Astrocyte (in vitro differentiated cells and primary cell): ENCODE data around the gene AGBL4. TPM values are rescaled to one million over a fixed set of nuclear protein-coding genes. Genes with fewer than 3 reads are reported as not detected.

Experiments
- DNase-seq: peaks from one replicate; pipeline ENCODE4 v3.0.0-alpha.2; 2010; ENCODE audit warnings: low read depth
- FAIRE-seq: peaks from 2 replicates; lab custom pipeline; 2011; peaks lifted over from hg19 to GRCh38; lab: Jason Lieb, UNC
- H2AFZ ChIP-seq: 2 replicates; pipeline ENCODE4 v1.6.0; 2012; ENCODE audit warnings: low read depth, low read length, inconsistent platforms
- H3K27ac ChIP-seq: 2 replicates; pipeline ENCODE4 v1.5.1; 2011; ENCODE audit warnings: low read depth, low read length, inconsistent platforms
- H3K27me3 ChIP-seq: 2 replicates; pipeline ENCODE4 v1.6.0; 2011; ENCODE audit warnings: low read length, inconsistent platforms; ENCODE audit not compliant: insufficient read depth
- H3K36me3 ChIP-seq: 2 replicates; pipeline ENCODE4 v1.5.1; 2011; ENCODE audit warnings: low read length, inconsistent platforms; ENCODE audit not compliant: insufficient read depth
- H3K4me1 ChIP-seq: 2 replicates; pipeline ENCODE4 v1.5.1; 2011; ENCODE audit warnings: low read length, inconsistent platforms; ENCODE audit not compliant: insufficient read depth
- H3K4me2 ChIP-seq: 2 replicates; pipeline ENCODE4 v1.6.0; 2012; ENCODE audit warnings: low read length, inconsistent platforms
- H3K4me3 ChIP-seq: 2 replicates; pipeline ENCODE4 v1.5.1; 2011; ENCODE audit warnings: low read depth, mild to moderate bottlenecking, low read length, inconsistent platforms; ENCODE audit not compliant: insufficient read depth
- H3K79me2 ChIP-seq: 2 replicates; pipeline ENCODE4 v1.6.0; 2012; ENCODE audit warnings: mild to moderate bottlenecking, low read length, inconsistent platforms; ENCODE audit not compliant: insufficient read depth
- H3K9ac ChIP-seq: 2 replicates; pipeline ENCODE4 v1.6.0; 2012; ENCODE audit warnings: mild to moderate bottlenecking, low read length, inconsistent platforms
- H3K9me3 ChIP-seq: 2 replicates; pipeline ENCODE4 v1.5.1; 2012; ENCODE audit warnings: low read depth, mild to moderate bottlenecking, low read length, inconsistent platforms; ENCODE audit not compliant: insufficient read depth
- H4K20me1 ChIP-seq: 2 replicates; pipeline ENCODE4 v1.6.0; 2012; ENCODE audit warnings: low read length, inconsistent platforms; ENCODE audit not compliant: insufficient read depth
- H3K27ac Mint-ChIP-seq: one replicate; pipeline ENCODE4 v1.8.0; 2021; ENCODE audit warnings: mild to moderate bottlenecking, mixed read lengths; ENCODE audit not compliant: unreplicated experiment
- H3K27me3 Mint-ChIP-seq: one replicate; pipeline ENCODE4 v1.8.0; 2021; ENCODE audit warnings: low read depth, mixed read lengths; ENCODE audit not compliant: unreplicated experiment
- H3K36me3 Mint-ChIP-seq: one replicate; pipeline ENCODE4 v1.8.0; 2021; ENCODE audit warnings: low read depth, mixed read lengths; ENCODE audit not compliant: unreplicated experiment
- H3K4me1 Mint-ChIP-seq: one replicate; pipeline ENCODE4 v1.8.0; 2021; ENCODE audit warnings: low read depth, mixed read lengths; ENCODE audit not compliant: unreplicated experiment
- H3K4me3 Mint-ChIP-seq: one replicate; pipeline ENCODE4 v1.8.0; 2021; ENCODE audit warnings: mild to moderate bottlenecking, moderate library complexity, mixed read lengths; ENCODE audit not compliant: unreplicated experiment
- H3K9me3 Mint-ChIP-seq: one replicate; pipeline ENCODE4 v1.8.0; 2021; ENCODE audit warnings: mild to moderate bottlenecking, mixed read lengths; ENCODE audit not compliant: unreplicated experiment
- EZH2 ChIP-seq: IDR thresholded peaks from 2 replicates; pipeline ENCODE4 v1.6.1; 2012; ENCODE audit warnings: mild to moderate bottlenecking, low read length, inconsistent platforms; ENCODE audit not compliant: insufficient read depth
- total RNA-seq: library from RNA; stranded (reverse); gene quantifications from 2 replicates; pipeline ENCODE4 v1.2.1, GENCODE V29; 2021
- TF ChIP-seq, protein P1 (sequence below): IDR thresholded peaks from 2 replicates; pipeline ENCODE4 v1.5.1; 2011; ENCODE audit warnings: low read depth, mild to moderate bottlenecking, inconsistent platforms, low read length, moderate library complexity; ENCODE audit not compliant: insufficient read depth

AGBL4 gene
- total RNA-seq, 1 donor from 2014 or later: not detected

DNA sequence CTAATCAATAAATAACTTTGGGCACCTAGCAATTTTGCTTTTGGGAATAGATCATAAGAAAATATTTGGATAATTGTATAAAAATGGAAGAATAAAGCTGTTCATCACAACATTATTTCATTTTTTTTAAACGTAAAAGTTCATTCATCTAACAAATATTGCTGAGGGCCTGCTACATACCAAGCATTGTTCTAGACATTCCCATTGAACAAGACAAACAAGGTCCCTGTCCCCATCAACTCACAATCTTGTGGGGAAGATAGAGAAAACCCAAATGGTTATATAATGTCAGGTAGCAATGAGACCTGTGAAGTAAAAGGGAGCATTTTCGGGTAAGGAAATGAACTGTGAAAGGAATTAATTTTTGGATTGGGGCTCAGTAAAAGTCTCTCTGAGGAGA lies 1193.0 kb downstream of the AGBL4 start:
- Histone ChIP-seq H3K27ac (no peak overlapping the region), H3K9ac (no peak overlapping the region), H3K9me3 (no peaks in the 10 kb centered on the region), H4K20me1 (no peaks in the 10 kb centered on the region), H3K36me3 (no peaks in the 10 kb centered on the region), H3K27me3 (no peaks in the 10 kb centered on the region), H3K4me3 (no peak overlapping the region), H3K4me2 (no peak overlapping the region), H2AFZ (no peak overlapping the region), H3K4me1 (no peaks in the 10 kb centered on the region), H3K79me2 (no peaks in the 10 kb centered on the region)
- Mint-ChIP-seq H3K36me3 (no peaks in the 10 kb centered on the region), H3K27ac (no peak overlapping the region), H3K4me1 (no peaks in the 10 kb centered on the region), H3K4me3 (no peak overlapping the region), H3K9me3 (no peaks in the 10 kb centered on the region), H3K27me3 (peaks cover 25% of the 10 kb centered on the region)
- DNase-seq: no peak
- no peak for FAIRE-seq
- TF ChIP-seq, protein P1, sequence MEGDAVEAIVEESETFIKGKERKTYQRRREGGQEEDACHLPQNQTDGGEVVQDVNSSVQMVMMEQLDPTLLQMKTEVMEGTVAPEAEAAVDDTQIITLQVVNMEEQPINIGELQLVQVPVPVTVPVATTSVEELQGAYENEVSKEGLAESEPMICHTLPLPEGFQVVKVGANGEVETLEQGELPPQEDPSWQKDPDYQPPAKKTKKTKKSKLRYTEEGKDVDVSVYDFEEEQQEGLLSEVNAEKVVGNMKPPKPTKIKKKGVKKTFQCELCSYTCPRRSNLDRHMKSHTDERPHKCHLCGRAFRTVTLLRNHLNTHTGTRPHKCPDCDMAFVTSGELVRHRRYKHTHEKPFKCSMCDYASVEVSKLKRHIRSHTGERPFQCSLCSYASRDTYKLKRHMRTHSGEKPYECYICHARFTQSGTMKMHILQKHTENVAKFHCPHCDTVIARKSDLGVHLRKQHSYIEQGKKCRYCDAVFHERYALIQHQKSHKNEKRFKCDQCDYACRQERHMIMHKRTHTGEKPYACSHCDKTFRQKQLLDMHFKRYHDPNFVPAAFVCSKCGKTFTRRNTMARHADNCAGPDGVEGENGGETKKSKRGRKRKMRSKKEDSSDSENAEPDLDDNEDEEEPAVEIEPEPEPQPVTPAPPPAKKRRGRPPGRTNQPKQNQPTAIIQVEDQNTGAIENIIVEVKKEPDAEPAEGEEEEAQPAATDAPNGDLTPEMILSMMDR: no peak
- no peak for TF ChIP-seq EZH2

DNA sequence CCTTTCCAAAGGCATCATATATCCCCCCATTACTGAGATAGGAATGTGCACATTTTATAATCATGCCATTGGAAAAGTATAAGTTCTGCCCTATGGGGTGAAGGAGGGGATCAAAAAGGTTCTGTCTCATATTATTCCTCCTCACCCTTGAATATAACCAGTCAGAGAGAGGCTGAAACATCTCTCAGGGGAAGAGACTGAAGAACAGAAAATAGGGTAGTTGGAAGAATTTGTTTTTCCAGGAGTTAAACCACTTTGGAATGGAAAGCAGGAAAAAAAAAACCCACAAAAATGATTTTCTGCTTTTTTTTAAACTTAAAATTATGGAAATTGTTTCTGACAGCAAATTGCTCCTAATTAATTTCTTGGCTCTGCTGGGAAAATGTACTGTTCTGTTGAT lies 1194.3 kb downstream of the AGBL4 start:
- no peaks in the 10 kb centered on the region for H4K20me1 ChIP-seq
- no peaks in the 10 kb centered on the region for H3K4me1 ChIP-seq
- FAIRE-seq (no peak), DNase-seq (no peak)
- no peak overlapping the region for H3K4me3 ChIP-seq
- H2AFZ ChIP-seq: no peak overlapping the region
- TF ChIP-seq, protein P1: no peak
- no peak for TF ChIP-seq EZH2
- H3K4me1 Mint-ChIP-seq: no peaks in the 10 kb centered on the region
- H3K4me3 Mint-ChIP-seq: no peak overlapping the region
- no peak overlapping the region for H3K9ac ChIP-seq
- no peaks in the 10 kb centered on the region for H3K9me3 ChIP-seq
- H3K27me3 Mint-ChIP-seq: peaks cover 34% of the 10 kb centered on the region
- no peaks in the 10 kb centered on the region for H3K79me2 ChIP-seq
- no peaks in the 10 kb centered on the region for H3K9me3 Mint-ChIP-seq
- H3K27ac ChIP-seq: no peak overlapping the region
- no peak overlapping the region for H3K27ac Mint-ChIP-seq
- H3K4me2 ChIP-seq: no peak overlapping the region
- H3K36me3 ChIP-seq: no peaks in the 10 kb centered on the region
- no peaks in the 10 kb centered on the region for H3K27me3 ChIP-seq
- no peaks in the 10 kb centered on the region for H3K36me3 Mint-ChIP-seq

DNA sequence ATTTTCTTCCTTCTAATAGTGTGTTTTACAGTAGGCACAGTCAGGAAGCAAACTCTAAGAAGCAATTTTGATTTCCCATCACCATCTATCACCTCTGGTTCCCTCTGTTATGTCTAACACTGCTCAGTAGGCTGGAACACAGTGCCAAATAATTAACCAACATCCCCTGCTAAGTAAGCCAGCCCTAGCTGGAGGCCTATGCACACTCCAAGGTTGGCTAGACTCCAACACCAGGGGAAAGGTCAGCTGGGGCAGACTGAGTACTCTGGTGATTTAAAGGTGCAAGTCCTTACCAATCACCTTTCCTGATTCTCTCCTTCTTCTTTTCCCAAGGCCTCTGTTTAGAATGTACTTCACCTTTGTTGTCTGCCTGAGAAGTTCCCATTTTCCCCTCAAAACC lies 1200.6 kb downstream of the AGBL4 start:
- DNase-seq (no peak), FAIRE-seq (no peak)
- no peak overlapping the region for H3K27ac ChIP-seq
- H3K9me3 ChIP-seq: no peaks in the 10 kb centered on the region
- no peak overlapping the region for H3K4me2 ChIP-seq
- no peak overlapping the region for H3K27ac Mint-ChIP-seq
- no peaks in the 10 kb centered on the region for H3K36me3 Mint-ChIP-seq
- no peak overlapping the region for H2AFZ ChIP-seq
- H3K4me1 Mint-ChIP-seq: peaks cover 2% of the 10 kb centered on the region
- H3K27me3 Mint-ChIP-seq: peaks cover 32% of the 10 kb centered on the region
- TF ChIP-seq, protein P1: no peak
- H3K9ac ChIP-seq: no peak overlapping the region
- no peaks in the 10 kb centered on the region for H3K4me1 ChIP-seq
- H3K36me3 ChIP-seq: no peaks in the 10 kb centered on the region
- H4K20me1 ChIP-seq: no peaks in the 10 kb centered on the region
- no peaks in the 10 kb centered on the region for H3K79me2 ChIP-seq
- H3K4me3 ChIP-seq: no peak overlapping the region
- no peak overlapping the region for H3K4me3 Mint-ChIP-seq
- no peaks in the 10 kb centered on the region for H3K9me3 Mint-ChIP-seq
- H3K27me3 ChIP-seq: no peaks in the 10 kb centered on the region
